HL-60 (cell line): Measurements from ENCODE around the gene SIX5.

Source experiments
- TF ChIP-seq, protein P1 (sequence below): IDR thresholded peaks from one replicate; pipeline ENCODE4 v1.5.1; 2011; ENCODE audit warnings: low read length, control low read depth, inconsistent platforms; ENCODE audit not compliant: insufficient read depth
- TF ChIP-seq, protein P2 (sequence below): IDR thresholded peaks from 2 replicates; pipeline ENCODE4 v1.6.1; 2012; ENCODE audit warnings: low read depth; ENCODE audit not compliant: insufficient replicate concordance

DNA sequence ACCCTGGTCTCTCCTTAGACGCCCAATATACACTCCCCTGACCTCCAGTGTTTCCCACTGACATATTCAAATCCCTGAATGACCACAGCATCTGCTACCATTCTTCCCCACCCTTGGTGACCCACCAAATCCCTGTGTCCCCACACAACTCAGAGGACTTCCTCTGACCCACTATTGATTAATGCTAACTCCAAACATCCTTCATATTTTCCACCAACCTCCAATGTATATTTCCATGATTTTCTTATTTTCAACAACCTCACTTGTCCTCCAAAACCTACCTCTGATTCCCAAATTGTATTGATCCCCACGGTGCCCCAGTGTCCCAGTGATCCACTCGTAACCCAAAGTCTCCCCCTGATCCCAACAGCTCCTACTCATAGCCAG, 24.1 kb upstream of the SIX5 start:
- TF ChIP-seq, protein P1, sequence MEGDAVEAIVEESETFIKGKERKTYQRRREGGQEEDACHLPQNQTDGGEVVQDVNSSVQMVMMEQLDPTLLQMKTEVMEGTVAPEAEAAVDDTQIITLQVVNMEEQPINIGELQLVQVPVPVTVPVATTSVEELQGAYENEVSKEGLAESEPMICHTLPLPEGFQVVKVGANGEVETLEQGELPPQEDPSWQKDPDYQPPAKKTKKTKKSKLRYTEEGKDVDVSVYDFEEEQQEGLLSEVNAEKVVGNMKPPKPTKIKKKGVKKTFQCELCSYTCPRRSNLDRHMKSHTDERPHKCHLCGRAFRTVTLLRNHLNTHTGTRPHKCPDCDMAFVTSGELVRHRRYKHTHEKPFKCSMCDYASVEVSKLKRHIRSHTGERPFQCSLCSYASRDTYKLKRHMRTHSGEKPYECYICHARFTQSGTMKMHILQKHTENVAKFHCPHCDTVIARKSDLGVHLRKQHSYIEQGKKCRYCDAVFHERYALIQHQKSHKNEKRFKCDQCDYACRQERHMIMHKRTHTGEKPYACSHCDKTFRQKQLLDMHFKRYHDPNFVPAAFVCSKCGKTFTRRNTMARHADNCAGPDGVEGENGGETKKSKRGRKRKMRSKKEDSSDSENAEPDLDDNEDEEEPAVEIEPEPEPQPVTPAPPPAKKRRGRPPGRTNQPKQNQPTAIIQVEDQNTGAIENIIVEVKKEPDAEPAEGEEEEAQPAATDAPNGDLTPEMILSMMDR = no peak
- TF ChIP-seq, protein P2, sequence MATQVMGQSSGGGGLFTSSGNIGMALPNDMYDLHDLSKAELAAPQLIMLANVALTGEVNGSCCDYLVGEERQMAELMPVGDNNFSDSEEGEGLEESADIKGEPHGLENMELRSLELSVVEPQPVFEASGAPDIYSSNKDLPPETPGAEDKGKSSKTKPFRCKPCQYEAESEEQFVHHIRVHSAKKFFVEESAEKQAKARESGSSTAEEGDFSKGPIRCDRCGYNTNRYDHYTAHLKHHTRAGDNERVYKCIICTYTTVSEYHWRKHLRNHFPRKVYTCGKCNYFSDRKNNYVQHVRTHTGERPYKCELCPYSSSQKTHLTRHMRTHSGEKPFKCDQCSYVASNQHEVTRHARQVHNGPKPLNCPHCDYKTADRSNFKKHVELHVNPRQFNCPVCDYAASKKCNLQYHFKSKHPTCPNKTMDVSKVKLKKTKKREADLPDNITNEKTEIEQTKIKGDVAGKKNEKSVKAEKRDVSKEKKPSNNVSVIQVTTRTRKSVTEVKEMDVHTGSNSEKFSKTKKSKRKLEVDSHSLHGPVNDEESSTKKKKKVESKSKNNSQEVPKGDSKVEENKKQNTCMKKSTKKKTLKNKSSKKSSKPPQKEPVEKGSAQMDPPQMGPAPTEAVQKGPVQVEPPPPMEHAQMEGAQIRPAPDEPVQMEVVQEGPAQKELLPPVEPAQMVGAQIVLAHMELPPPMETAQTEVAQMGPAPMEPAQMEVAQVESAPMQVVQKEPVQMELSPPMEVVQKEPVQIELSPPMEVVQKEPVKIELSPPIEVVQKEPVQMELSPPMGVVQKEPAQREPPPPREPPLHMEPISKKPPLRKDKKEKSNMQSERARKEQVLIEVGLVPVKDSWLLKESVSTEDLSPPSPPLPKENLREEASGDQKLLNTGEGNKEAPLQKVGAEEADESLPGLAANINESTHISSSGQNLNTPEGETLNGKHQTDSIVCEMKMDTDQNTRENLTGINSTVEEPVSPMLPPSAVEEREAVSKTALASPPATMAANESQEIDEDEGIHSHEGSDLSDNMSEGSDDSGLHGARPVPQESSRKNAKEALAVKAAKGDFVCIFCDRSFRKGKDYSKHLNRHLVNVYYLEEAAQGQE = no peak
